IMR-90 (cell line): ENCODE data around the gene GABBR1.

Source experiments
- CHD1 ChIP-seq: IDR thresholded peaks from 2 replicates; pipeline ENCODE4 v1.6.1; 2012; ENCODE audit warnings: low read depth, low read length, improper control_type of control experiment
- CTCF ChIP-seq: conservative IDR thresholded peaks from 2 replicates; pipeline ENCODE4 v1.5.1; 2012; ENCODE audit warnings: mild to moderate bottlenecking, low read depth, low read length, improper control_type of control experiment
- ELK1 ChIP-seq: fragments of 150-350 bp; IDR thresholded peaks from 2 replicates; pipeline ENCODE4 v1.6.1; 2016; ENCODE audit warnings: low read depth, mild to moderate bottlenecking, low read length, moderate library complexity, borderline replicate concordance
- MAZ ChIP-seq: IDR thresholded peaks from 2 replicates; pipeline ENCODE4 v1.6.1; 2012; ENCODE audit warnings: low read depth, mild to moderate bottlenecking, low read length, improper control_type of control experiment, moderate library complexity, borderline replicate concordance
- MXI1 ChIP-seq: IDR thresholded peaks from 2 replicates; pipeline ENCODE4 v1.6.1; 2012; ENCODE audit warnings: low read depth, mild to moderate bottlenecking, low read length, moderate library complexity, borderline replicate concordance
- POLR2A ChIP-seq: IDR thresholded peaks from 2 replicates; pipeline ENCODE4 v1.6.1; 2012; ENCODE audit warnings: mild to moderate bottlenecking, low read depth, low read length
- RAD21 ChIP-seq: IDR thresholded peaks from 2 replicates; pipeline ENCODE4 v1.6.1; 2012; ENCODE audit warnings: low read length, improper control_type of control experiment
- RCOR1 ChIP-seq: IDR thresholded peaks from 2 replicates; pipeline ENCODE4 v1.6.1; 2012; ENCODE audit warnings: mild to moderate bottlenecking, low read length, improper control_type of control experiment; ENCODE audit not compliant: insufficient replicate concordance
- SMC3 ChIP-seq: fragments of 150-350 bp; IDR thresholded peaks from 2 replicates; pipeline ENCODE4 v1.6.1; 2016; ENCODE audit warnings: low read depth, mild to moderate bottlenecking, antibody characterized with exemption, low read length, moderate library complexity
- USF2 ChIP-seq: fragments of 150-350 bp; IDR thresholded peaks from 2 replicates; pipeline ENCODE4 v1.6.1; 2017; ENCODE audit warnings: mild to moderate bottlenecking, antibody characterized with exemption, low read length, low read depth

- TF ChIP-seq CTCF (no peak), POLR2A (no peak), CHD1 (no peak), SMC3 (no peak), RAD21 (no peak), MAZ (no peak), USF2 (no peak), ELK1 (no peak), MXI1 (no peak), RCOR1 (no peak)
Observed at GRCh38 chr6:29671026-29671425, 38.0 kb upstream of the GABBR1 start.
